ENCODE measurements around the gene ACYP2. TPM values are rescaled to one million over a fixed set of nuclear protein-coding genes. Genes with fewer than 3 reads are reported as not detected.

Gene ACYP2
- total RNA-seq, 1 donor from 2014 or later = 9.0 TPM

DNA sequence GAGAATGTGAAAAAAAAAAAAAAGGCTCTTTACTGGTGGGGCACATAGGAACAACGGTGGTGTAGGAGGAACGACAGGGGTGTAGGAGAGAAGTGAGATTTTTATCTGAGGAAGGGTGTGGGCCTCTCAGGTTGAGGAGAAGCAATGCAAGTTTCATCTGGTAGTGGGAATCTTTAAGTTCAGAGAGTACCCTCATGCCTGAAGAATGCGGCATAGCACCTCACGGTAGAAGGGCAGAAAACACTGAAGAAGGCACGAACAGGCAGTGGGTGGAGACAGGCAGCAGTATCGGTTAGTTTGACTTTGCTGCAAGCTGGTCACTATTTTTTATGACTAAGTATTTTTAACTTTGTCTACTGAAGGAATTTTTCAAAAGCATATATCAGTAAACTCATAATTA is 192.8 kb downstream of the ACYP2 start:
- H3K4me3 ChIP-seq (ENCODE audit: low read depth, low read length) = no peak overlapping the region
- H3K36me3 ChIP-seq (ENCODE audit: control insufficient read depth, insufficient read depth, low read length) = no peaks in the 10 kb centered on the region
- FAIRE-seq = no peak
- TF ChIP-seq, protein P1, sequence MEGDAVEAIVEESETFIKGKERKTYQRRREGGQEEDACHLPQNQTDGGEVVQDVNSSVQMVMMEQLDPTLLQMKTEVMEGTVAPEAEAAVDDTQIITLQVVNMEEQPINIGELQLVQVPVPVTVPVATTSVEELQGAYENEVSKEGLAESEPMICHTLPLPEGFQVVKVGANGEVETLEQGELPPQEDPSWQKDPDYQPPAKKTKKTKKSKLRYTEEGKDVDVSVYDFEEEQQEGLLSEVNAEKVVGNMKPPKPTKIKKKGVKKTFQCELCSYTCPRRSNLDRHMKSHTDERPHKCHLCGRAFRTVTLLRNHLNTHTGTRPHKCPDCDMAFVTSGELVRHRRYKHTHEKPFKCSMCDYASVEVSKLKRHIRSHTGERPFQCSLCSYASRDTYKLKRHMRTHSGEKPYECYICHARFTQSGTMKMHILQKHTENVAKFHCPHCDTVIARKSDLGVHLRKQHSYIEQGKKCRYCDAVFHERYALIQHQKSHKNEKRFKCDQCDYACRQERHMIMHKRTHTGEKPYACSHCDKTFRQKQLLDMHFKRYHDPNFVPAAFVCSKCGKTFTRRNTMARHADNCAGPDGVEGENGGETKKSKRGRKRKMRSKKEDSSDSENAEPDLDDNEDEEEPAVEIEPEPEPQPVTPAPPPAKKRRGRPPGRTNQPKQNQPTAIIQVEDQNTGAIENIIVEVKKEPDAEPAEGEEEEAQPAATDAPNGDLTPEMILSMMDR (IDR thresholded peaks at IDR 0.05; ENCODE audit: insufficient read depth, low read length, severe bottlenecking) = no peak
- no peak for DNase-seq (ENCODE audit: low read depth)
- H3K27me3 ChIP-seq (ENCODE audit: control insufficient read depth, insufficient read depth, low read length) = no peaks in the 10 kb centered on the region

DNA sequence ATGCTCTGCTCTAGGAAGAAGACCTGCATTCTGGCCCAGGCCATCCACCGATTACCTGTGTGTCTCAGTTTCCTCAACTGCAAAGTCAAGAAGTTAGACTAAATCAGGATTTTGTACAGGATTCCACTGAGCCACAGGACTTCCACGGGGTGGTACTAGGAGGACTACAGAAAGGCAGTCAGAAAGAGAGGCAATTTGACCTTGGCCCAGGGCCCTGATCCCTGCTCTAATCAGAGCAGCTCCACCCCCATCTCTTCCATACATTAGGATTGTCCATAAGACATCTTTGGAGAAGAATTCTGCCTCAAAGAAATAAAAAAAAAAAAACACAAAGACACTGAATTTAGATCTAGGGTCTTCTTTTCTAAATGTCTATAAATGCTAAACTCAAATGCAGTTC is 193.4 kb downstream of the ACYP2 start:
- TF ChIP-seq, protein P1 (IDR thresholded peaks at IDR 0.05; ENCODE audit: insufficient read depth, low read length, severe bottlenecking) = no peak
- no peak for FAIRE-seq
- no peaks in the 10 kb centered on the region for H3K27me3 ChIP-seq (ENCODE audit: control insufficient read depth, insufficient read depth, low read length)
- H3K36me3 ChIP-seq (ENCODE audit: control insufficient read depth, insufficient read depth, low read length) = no peaks in the 10 kb centered on the region
- H3K4me3 ChIP-seq (ENCODE audit: low read depth, low read length) = no peak overlapping the region
- DNase-seq (ENCODE audit: low read depth) = no peak

DNA sequence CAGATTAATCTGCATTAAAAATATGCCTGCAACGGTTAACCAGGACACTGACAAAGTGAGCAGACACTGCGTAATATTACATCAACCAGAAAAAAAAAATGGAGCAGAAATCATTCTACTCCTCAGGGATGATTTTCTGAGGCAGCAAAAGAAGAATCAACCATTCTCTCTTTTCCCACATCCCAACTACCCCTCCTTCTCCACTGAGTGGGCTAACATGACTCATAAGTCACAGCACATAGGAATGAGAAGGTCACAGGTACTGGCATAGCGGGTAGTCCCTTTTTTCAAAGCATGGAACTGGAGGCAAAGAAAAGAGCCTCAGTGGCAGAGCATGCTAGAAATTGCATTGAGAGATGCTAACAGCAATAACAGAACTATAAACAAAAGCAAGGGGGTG is 194.9 kb downstream of the ACYP2 start:
- FAIRE-seq = no peak
- DNase-seq (ENCODE audit: low read depth) = no peak
- no peaks in the 10 kb centered on the region for H3K36me3 ChIP-seq (ENCODE audit: control insufficient read depth, insufficient read depth, low read length)
- no peaks in the 10 kb centered on the region for H3K27me3 ChIP-seq (ENCODE audit: control insufficient read depth, insufficient read depth, low read length)
- no peak overlapping the region for H3K4me3 ChIP-seq (ENCODE audit: low read depth, low read length)
- TF ChIP-seq, protein P1 (IDR thresholded peaks at IDR 0.05; ENCODE audit: insufficient read depth, low read length, severe bottlenecking) = no peak

DNA sequence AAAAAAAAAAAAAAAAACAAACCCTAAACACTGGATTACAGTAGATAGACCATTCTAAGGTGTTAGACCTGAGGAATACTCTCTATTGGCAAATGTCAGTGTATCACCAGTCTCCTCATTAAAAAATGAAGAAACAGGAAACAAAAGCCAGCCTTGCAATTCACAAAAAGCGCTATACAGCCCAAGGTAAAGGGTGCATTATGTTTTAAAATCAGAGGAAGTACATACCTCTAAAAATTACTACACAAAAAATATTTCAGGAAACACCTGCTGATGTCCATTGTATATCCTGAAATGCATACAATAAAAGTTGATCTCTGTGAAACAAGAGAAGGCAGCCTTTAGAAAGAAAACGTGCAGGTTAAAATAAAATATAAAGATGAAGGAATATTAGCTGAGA is 195.5 kb downstream of the ACYP2 start:
- no peak overlapping the region for H3K4me3 ChIP-seq (ENCODE audit: low read depth, low read length)

DNA sequence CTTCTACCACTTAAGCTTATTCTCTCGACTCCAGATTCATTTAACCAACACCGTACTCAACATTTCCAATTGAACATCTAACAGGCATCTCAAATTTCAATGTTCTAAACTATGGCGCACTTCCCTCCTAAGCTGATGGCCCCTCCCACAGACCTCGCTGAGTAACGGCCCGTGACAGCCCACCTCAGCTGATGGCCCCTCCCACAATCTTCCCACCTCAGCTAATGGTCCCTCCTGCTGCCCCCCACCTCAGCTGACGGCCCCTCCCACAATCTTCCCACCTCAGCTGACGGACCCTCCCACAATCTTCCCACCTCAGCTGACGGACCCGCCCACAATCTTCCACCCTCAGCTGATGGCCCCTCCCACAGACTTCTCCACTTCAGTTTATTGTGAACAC is 197.7 kb downstream of the ACYP2 start:
- no peak overlapping the region for H3K4me3 ChIP-seq (ENCODE audit: low read depth, low read length)
- H3K27me3 ChIP-seq (ENCODE audit: control insufficient read depth, insufficient read depth, low read length) = no peaks in the 10 kb centered on the region
- TF ChIP-seq, protein P1 (IDR thresholded peaks at IDR 0.05; ENCODE audit: insufficient read depth, low read length, severe bottlenecking) = no peak
- DNase-seq (ENCODE audit: low read depth) = no peak
- FAIRE-seq = no peak
- no peaks in the 10 kb centered on the region for H3K36me3 ChIP-seq (ENCODE audit: control insufficient read depth, insufficient read depth, low read length)

More for the DNA sequence above, 195.5 kb downstream of the ACYP2 start:
- Histone ChIP-seq H3K36me3 (ENCODE audit: control insufficient read depth, insufficient read depth, low read length) (no peaks in the 10 kb centered on the region), H3K27me3 (ENCODE audit: control insufficient read depth, insufficient read depth, low read length) (no peaks in the 10 kb centered on the region)
- FAIRE-seq (no peak), DNase-seq (ENCODE audit: low read depth) (no peak)
- TF ChIP-seq, protein P1 (IDR thresholded peaks at IDR 0.05; ENCODE audit: insufficient read depth, low read length, severe bottlenecking) = no peak

DNA sequence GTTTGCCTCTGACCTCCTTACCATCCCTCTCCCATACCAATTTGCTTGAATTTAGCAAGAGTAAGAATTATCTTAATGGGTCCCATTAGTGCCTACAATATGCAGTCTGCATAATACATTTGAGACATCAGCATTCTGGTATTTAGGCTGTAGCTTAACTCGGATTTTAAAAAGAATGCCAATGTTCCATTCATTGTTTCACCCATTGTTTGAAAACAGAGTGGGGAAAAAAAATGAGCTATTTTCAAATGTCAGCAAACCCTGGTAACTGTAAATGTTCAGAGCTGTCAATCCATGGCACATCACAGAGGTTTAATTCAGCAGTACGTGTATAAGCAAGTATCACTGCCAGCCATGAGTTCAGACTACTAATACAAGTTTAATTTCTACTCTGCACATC is 202.6 kb downstream of the ACYP2 start:
- no peak for FAIRE-seq
- DNase-seq (ENCODE audit: low read depth) = no peak
- no peaks in the 10 kb centered on the region for H3K27me3 ChIP-seq (ENCODE audit: control insufficient read depth, insufficient read depth, low read length)
- TF ChIP-seq, protein P1 (IDR thresholded peaks at IDR 0.05; ENCODE audit: insufficient read depth, low read length, severe bottlenecking) = no peak
- H3K4me3 ChIP-seq (ENCODE audit: low read depth, low read length) = no peak overlapping the region
- H3K36me3 ChIP-seq (ENCODE audit: control insufficient read depth, insufficient read depth, low read length) = no peaks in the 10 kb centered on the region

Measured in bronchial epithelial cell (primary cell).